Measurements from ENCODE around the gene DEF6.

DEF6 gene, protein sequence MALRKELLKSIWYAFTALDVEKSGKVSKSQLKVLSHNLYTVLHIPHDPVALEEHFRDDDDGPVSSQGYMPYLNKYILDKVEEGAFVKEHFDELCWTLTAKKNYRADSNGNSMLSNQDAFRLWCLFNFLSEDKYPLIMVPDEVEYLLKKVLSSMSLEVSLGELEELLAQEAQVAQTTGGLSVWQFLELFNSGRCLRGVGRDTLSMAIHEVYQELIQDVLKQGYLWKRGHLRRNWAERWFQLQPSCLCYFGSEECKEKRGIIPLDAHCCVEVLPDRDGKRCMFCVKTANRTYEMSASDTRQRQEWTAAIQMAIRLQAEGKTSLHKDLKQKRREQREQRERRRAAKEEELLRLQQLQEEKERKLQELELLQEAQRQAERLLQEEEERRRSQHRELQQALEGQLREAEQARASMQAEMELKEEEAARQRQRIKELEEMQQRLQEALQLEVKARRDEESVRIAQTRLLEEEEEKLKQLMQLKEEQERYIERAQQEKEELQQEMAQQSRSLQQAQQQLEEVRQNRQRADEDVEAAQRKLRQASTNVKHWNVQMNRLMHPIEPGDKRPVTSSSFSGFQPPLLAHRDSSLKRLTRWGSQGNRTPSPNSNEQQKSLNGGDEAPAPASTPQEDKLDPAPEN

DNA sequence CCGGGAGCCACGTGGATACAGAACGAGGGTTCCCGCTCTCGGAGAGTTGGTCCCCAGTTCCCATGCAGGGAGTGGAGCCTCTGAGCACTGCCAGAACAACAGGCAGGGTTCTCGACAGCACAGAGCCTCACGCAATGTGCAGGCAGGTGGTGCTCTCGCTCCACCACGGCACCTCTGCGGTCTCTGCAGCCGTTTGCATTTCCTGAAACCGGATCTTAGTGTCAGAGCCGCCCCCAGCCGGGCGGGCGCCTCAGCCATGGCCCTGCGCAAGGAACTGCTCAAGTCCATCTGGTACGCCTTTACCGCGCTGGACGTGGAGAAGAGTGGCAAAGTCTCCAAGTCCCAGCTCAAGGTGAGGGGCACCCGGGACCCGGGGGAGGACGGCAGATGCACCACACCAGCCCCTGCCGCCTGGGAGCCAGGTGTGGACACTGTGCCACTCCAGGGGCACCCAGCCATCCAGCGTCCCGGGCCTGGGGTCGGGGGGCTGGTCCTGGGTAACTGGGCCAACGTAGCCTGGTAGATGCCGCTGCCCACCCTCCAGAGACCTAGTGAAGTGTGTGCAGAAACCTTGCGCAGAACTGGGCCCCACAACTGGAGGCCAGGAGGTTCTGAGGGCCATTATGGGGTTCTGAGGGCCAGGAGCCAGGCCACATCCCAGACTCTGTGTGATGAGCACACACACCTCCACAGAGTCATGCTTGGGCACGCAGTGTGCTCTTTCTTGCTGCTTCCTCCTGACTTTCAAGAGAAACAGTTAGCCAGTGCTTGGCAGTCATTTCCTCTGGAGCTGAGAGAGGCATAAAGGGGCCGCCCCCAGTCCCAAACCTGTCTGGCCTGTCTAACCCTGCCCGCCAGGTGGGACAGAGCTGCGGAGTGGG, at the start of gene DEF6:
Gene DEF6, plus strand, starts transcription at position 218 of the 881 bp plus-strand sequence. Its CDS starts 39 bp downstream, at position 257.
- DNase-seq, result peak; percentile 87

DNA sequence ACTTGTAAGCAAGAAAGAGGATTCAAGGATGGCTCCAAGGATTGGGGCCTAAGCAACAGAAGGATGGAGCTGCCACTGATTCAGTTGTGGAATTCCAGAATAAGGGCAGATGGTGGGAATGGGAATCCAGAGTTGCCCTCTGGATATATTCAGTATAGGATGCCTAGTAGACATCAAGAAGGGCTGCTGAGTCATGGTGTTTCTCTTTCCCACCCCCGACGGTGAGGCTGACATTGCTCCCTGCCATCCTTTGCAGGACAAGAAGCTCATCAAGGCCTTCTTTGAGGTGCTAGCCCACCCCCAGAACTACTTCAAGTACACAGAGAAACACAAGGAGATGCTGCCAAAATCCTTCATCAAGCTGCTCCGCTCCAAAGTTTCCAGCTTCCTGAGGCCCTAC, 49.3 kb upstream of the DEF6 start:
- no peak for DNase-seq

DNA sequence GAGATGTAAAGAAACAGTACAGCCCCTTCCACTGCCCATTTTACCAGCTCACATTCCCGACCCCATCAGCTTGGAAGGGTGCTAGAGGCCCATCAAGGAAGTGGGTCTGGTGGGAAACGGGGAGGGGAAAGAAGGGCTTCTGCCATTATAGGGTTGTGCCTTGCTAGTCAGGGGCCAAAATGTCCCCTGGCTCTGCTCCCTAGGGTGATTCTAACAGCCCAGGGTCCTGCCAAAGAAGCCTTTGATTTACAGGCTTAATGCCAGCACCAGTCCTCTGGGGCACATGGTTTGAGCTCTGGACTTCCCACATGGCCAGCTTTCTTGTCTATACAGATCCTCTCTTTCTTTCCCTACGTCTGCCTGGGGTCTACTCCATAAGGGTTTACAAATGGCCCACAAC, 48.7 kb upstream of the DEF6 start:
- DNase-seq, result no peak

DNA sequence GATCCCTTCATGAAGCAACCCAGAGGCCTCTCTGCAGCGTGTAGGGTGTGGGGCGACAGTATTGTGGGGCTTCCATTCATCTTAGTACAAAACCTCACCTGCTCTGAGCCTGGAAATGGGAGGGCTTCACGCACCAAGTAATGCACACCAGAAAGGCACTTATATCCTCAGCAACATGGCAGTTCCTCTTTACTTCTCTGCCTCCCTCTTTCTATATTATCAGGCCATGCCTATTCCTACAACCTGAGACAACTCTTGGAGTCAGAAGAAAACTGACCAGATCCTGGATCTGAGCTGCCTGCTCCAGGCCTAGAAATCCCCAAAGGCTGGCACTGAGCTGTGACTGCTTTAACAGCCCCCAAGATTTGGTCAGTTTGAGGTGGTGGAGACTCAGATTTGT, 45.7 kb upstream of the DEF6 start:
- DNase-seq, result no peak

DNA sequence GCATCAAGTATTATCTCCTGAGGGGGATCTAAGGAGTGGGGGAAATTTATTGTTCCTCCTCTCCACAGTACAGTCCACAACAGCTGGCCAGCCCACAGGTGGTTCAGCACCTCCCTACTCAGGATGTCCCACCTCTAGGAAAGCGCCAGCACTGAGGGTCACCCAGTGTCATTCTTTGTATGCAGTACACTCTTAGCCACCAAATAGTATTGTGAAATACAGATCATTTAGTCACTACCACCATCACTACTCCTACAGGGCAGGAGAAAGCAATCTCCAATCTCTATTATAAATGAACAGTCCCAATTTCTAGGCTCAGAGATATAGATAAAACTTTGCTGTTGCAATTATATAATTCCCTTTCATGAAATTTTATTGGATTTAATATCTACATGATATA, 44.4 kb upstream of the DEF6 start:
- DNase-seq, result no peak

DNA sequence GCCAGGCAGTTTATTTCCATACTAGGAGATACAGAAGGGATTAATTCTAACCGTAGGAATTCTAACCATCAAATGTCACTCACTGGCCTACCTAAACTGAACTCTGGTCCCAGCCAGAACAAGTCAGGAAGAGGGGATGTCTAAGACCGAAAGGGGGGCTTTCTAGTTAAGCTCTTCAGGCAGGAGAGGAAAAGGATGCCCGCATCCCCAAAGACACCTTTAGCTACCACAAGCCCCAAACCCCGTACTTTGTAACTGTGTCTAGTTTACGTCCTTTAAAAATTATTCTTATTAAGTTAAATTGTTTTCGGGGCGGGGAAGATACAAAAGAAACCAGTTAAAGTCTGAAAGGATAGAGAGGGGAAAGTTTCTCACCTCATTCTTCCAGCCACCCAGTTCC, 39.3 kb upstream of the DEF6 start:
- DNase-seq, result no peak

DNA sequence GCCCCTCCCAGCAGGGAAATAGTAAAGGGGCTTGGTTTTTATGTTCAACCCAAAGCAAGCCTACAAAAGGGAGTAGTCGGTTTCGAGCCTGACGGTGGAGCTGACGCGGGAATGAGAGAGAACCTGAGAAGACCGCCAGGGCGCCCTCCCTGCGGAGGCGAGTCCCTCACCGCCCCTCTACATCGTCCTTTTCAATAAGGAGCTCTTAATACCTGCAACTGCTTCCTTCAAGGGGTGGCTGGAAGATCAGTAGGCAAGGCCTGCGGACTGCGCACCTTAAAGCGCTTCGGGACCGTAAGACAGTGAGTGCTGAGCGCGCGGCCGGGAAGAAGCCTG, 38.8 kb upstream of the DEF6 start:
- peak; percentile 80 for DNase-seq

DNA sequence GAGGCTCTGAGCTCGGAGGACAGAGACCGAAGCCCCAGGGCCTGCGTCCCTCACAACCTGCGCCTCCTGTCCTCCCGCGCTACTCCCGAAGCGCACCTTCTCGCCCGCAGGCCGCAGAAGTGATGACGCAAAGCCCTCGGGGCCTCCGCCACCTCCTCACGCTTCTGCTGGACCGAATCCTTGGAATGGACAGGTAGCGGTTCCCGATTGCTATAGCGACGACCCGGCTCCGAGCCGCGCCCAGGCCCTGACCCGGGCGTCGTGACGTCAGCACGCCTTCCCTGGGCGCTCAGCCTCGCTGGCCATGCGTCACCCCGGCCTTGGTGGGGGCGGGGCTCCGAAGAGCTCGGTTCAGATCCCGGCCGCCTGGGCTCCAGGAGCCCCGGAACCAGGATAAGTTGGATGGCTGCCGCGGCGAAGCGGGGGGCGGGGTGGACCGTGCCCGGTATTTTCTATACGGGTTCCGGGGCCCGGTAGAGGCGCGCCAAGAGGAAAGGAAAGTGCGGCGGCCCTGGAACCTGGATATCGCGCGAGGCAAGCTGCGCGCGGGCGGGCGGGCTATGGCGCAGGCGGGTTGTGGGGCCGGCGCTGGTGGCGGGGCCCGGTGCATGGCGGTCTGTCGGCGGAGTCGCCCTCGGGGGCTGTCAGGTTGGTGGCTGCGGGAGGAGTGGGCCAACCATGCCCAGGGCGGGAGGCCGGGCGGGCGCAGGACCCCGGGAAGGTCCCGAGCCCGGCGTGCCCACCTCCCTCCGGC, 38.2 kb upstream of the DEF6 start, which contains the start of gene ZNF76:
Gene ZNF76, plus strand, starts transcription at position 542 of the 754 bp plus-strand sequence. CDS start 21,417 bp downstream, outside the sequence.
- peak; percentile 94 for DNase-seq

DNA sequence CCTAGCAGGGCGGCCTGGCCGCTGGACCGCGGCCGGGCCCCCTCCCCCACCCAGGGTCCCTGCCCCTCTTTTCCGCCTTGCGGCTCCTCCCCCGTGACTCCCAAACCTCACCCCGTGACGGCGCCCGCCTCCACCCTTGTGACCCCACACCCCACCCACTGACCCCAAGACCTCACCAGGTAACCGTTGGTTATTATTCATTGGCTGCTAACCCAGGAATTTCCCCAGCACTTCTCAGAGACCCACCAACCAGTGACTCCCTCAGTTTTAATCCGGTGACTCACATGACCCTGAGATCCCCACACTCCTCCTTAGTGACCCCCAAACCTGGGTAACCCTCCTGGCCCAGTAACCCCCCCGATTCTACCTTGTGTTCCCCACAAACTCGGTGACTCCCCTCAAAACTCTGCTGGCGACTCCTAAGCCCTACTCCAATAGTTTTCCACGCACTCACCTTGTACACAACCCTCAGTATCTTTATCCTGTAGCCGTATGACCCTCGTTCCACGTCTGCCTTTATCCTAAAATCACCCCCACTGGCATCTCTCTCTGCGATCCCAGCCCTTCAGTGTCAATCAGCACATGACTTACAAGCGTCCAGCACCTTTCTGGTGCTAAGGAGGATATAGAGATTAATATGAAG, 37.5 kb upstream of the DEF6 start:
- DNase-seq, result peak; percentile 71

DNA sequence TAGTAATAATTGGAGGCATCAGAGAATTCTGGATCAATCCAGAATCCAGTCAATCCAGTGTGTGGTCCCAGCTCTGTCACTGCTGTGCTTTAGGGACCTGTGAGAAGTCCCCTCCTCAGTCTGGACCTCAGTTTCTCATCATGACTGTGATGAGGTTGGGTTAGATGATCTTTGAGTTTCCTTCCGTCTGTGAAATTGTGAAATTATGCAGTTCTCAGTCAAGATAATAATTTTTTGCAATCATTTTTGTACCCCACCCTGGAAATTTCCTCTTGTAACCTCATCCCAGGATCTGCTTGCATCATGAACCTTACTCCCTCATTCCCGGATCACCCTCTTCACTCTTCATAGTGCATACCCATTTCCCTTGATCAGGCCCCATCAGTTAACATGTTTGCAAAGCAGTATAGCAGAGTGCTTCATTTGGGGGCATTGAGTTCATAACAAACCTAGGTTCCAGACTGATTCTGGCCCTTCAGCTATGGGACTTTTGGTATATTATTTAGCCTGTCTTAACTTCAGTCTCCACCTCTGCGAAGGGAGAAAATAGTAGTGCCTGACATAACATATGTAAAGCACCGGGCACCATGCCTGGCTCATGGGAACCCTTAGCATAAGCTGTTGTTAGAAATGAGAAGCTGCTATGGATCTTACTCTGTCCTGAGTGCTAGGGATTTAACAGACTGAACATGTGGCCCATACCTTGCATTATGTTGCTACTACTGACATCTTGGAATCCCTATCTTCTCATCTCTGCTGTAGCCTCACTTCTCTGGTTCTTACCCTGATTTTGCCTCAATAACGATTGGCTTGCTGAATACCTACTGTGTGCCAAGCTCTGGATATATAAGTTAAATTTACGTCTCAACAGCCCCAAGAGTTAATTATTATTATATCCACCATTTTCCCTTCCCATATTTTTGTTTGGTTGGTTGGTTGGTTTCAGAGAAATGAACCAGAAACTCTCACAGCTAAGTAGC, 36.7 kb upstream of the DEF6 start:
- no peak for DNase-seq

DNA sequence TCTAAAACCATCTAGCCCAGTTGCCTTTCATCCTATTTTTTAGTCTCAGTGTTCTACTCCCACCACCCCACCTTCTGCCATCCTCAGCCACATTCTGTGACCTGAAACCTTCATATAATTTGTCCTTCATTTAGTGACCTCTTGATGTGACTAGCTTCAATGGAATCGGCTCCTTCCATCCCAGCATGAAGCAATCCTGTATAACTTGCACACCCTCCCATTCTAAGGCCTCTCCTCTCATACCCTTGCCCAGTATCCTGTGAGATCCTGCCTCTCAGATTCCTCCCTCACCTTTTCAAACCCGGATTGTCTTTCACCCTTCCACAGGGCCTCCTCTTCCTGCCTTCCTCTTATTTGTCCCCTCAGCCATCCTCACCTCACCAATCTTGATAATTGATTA, 35.0 kb upstream of the DEF6 start:
- no peak for DNase-seq

DNA sequence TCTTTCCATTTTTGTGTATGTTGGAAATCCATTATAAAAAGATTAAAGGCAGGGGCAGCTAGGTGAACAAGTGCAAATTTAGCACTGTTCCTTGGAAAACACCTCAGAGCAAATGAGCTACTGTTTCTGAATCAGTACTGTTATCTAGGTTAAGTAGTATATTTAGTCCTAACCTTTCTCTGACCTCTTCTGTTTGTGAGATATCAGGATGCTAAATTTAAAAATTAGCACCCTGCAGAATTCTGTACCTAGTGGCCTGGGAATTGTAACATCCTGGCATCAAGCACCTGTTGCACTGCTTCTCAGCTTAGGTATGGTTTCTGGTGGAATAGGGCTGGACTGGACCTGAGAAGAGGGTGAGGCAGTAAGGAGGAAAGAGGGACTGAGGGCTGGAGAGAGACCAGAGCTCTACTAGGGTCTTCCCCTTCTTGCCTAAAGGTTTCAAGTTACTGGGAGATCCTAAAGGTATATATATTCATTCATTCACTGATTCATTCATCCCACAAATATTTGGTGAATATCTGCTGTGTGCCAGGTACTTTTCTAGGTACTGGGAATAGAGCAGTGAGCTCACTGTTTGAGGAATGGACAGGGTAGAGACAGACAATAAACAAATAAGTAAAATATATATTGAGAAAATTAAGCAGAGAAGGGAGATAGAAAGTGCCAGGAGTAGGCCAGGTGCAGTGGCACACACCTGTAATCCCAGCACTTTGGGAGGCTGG, 32.9 kb upstream of the DEF6 start:
- DNase-seq, result no peak

DNA sequence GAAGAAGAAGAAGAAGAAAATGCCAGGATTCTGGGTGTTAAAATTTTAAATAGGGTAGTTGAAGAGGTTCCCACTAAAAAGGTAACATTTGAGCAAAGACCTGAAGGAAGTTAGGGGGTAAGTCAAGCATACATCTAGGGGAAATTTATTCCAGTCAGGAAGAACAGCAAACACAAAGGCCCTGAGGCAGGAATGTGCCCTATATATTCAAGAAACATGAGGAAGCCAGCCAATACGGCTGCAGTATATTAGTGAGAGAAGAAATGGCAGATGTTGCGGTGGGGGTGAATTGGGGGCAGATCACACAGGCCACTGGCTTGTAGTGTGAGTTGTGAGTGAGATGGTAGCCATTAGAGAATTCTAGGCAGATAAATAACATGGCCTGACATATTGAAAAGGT, 32.1 kb upstream of the DEF6 start:
- DNase-seq, result no peak

DNA sequence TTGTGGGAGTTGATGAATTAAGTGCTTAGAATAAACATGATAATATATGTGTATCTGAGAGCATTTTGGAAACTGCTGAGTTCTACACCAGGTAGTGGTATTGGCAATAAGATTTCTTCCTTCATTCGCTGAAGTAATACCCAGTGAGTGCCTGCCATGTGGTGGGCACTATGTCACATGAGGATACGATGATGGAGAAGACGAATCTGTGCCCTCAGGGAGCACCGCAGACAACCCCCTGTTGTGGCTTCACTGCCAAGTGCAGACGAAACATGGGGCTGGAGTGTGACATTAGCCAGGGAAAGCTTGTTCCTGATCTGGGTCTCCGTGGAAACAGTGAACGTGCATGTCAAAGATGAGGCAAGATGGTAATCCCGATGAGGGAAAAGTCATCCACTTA, 30.2 kb upstream of the DEF6 start:
- no peak for DNase-seq

DNA sequence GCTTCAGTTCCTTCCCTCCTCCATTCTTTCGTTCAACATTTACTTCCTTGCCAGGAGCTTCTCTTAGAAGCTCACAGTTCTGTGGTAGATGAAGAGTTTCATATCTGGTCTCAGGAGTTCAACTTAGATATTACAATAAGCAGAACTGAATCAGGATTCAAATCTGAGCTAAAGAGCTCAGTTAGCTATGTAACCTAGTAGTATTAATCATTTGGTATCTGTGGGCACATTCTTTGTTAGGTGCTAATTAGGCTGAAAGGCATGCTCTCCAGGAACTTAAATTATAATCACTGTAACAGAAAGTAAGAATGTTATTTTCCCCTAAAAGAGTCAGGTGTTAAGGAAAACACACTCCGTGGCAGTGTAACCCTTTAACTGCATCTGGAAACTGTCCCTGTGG, 29.7 kb upstream of the DEF6 start:
- no peak for DNase-seq

DNA sequence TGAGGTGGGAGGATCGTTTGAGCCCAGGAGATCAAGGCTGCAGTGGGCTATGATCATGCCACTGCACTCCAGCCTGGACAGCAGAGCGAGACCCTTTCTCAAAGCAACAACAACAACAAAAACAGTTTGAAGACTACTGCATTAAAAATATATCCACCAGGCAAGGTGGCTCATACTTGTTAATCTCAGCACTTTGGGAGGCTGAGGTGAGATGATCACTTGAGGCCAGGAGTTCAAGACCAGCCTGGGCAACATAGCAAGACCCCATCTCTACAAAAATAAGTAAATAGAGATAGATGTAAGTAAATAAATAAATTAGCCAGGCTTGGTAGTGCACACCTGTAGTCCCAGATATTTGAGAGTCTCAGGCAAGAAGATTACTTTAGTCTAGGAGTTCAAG, 25.6 kb upstream of the DEF6 start:
- DNase-seq, result no peak

DNA sequence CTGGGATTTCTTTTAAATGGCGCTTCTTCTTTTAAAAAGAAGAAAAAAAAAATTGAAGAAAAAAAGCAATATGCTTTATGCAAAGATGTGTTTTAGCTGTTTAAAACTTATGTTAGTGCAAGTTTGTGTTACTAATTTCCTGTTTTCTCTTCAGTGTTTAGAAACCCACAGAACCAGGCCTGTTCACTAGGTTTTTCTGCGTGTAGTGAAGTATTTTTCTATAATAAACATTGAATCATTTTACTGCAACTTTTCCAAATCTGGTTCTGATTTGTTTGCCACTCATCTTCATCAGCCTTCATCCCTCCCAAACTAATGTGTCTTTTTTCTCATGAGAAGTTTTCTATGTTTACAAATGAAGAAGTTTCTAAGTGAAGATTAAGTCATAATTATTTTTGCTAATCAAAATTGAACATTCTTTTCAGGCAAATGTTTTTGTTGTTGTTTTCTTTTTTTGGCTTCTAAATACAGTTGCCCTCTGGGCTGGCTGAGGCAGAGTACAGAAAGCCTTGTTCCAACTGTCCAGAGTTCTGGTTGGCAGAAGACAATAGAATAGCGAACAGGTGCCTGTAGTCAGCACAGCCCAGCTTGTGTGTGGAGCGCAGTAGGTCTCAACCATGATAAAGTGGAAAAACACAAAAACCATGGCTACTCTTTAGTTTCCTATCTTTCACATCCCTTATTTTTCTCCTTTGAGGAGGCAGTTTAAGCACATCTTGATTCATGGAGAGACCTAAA, 23.6 kb upstream of the DEF6 start:
- no peak for DNase-seq

DNA sequence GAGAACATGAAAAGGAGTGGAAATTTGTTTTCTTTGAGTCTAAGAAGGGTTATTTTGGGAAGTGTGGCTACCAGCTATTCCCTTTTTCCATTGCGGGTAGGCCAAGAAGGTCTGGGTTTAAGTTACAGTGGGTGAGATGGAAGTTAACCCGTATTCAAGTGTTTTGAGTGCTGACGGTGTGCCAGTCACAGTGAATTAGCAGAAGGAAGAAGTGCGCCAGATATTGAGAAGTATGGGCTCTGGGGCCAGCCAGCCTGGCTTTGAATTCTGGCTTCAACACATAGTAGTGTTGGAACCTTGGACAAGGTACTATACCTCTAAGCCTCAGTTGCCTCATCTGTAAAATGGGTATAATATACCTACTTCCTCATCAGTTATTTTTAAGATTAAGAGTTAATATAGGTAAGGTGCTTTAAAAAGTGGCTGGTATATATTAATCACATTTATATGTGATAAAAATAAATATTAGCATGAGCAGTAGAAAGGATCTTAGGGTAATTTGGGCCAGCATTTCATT, 21.8 kb upstream of the DEF6 start:
- DNase-seq, result no peak

DNA sequence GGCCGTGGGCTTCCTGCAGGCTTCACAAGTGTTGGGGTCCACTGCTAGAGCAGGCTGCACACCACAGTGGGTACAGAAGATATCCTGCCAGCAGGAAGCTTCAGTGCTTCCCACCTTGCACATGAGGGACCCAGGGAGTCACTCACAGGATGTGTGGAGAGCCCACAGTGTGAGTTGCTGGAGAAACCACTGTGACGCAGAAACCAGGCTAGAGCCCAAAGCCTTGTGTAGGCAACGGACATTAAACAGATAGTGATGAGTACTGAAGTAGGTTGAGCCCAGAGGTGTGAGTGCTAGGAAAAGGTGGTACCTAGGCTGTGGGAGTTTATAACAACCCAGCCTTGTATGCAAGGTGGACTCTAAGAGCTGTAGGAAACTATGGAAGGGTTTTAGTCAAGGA, 18.9 kb upstream of the DEF6 start:
- DNase-seq, result no peak

All from NCI-H2171 treated with DMSO at 0.1 percent for 48 hours (cell line).